ENCODE data around the gene CPB2. TPM values are rescaled to one million over a fixed set of nuclear protein-coding genes. Genes with fewer than 3 reads are reported as not detected.

Gene CPB2
- total RNA-seq, 2 donors from 2014 or later, result 0.40 TPM; not detected in 1

DNA sequence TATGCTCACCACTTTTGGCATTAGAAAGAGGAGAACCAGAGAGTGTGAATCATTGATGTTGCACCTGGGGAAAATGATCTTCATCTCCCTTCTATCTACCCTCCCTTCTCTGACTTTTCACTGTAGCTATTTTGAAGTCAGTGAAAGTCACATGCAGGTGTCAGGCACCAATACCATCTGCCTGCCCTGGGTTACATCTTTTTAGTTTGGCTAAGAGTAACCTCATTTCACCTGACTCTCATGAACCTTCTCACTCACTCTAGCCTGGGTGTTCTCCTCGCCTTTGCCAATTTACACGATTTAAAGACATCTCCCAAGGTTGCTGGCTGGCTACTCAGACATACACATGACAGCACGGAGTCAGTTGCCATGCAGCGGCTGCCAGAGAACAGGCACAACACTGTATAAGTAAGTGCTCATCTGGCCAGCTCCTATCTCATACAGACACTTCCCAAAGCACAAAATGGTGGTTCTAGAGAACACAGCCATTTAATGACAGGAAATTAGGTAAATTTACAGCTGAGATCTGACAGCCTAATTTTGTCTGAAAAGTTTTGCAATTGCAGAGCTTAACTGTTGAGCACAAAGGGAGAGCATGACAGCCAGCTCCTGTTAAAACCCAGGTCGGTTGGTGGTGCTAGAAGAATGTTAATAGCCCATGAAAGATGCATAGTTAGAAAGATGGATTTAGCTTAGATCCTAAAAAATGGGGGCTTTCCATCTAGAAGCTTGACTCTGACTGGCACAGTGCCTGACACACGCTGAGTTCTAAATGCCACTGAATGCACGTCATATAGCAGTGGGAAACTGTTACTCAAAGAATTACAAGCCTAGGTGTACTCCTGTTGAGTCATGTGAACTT lies 44.7 kb upstream of the CPB2 start:
- no peaks in the 10 kb centered on the region for H3K27me3 ChIP-seq
- H3K9me3 ChIP-seq, result no peaks in the 10 kb centered on the region
- H3K36me3 ChIP-seq, result no peaks in the 10 kb centered on the region
- no peak overlapping the region for H3K9ac ChIP-seq (ENCODE audit: low read depth in 2 of 2, low read length in 2 of 2)
- intact Hi-C loops (cut with DNase I), result no loop called here
- H3K4me3 ChIP-seq, result no peak overlapping the region
- no peak overlapping the region for H3K27ac ChIP-seq
- TF ChIP-seq, protein P1, sequence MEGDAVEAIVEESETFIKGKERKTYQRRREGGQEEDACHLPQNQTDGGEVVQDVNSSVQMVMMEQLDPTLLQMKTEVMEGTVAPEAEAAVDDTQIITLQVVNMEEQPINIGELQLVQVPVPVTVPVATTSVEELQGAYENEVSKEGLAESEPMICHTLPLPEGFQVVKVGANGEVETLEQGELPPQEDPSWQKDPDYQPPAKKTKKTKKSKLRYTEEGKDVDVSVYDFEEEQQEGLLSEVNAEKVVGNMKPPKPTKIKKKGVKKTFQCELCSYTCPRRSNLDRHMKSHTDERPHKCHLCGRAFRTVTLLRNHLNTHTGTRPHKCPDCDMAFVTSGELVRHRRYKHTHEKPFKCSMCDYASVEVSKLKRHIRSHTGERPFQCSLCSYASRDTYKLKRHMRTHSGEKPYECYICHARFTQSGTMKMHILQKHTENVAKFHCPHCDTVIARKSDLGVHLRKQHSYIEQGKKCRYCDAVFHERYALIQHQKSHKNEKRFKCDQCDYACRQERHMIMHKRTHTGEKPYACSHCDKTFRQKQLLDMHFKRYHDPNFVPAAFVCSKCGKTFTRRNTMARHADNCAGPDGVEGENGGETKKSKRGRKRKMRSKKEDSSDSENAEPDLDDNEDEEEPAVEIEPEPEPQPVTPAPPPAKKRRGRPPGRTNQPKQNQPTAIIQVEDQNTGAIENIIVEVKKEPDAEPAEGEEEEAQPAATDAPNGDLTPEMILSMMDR (IDR thresholded peaks at IDR 0.05), result no peak
- no peak for DNase-seq
- H3K4me1 ChIP-seq, result no peaks in the 10 kb centered on the region

DNA sequence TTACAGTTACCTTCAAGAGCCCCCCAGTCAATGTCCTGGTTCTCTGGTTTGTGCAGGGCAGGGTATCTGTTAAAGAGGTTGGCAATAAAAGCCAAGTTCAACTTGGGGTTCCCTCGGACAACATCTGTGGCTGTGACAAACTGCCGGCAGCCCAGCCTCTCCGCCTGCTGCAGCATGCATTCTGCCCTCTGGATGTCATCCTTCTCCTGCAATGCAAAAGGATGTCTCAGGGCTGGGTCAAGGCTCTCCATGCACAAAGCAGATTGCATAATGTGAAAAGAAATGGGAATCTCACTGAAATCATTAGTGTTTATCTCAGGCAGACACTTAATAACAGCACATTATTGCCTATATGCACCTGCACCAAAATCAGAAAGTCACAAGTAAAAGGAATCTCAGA lies 42.1 kb upstream of the CPB2 start:
- no peak overlapping the region for H3K27ac ChIP-seq
- no peak overlapping the region for H3K4me3 ChIP-seq
- intact Hi-C loops (cut with DNase I), result no loop called here
- TF ChIP-seq, protein P1 (IDR thresholded peaks at IDR 0.05), result no peak
- H3K27me3 ChIP-seq, result no peaks in the 10 kb centered on the region
- H3K36me3 ChIP-seq, result no peaks in the 10 kb centered on the region
- H3K9me3 ChIP-seq, result no peaks in the 10 kb centered on the region
- DNase-seq, result no peak
- no peaks in the 10 kb centered on the region for H3K4me1 ChIP-seq
- no peak overlapping the region for H3K9ac ChIP-seq (ENCODE audit: low read depth in 2 of 2, low read length in 2 of 2)

GRCh38 chr13:46145950-46146349 lies 41.1 kb upstream of the CPB2 start:
- TF ChIP-seq, protein P1 (IDR thresholded peaks at IDR 0.05), result no peak
- no peak overlapping the region for H3K27ac ChIP-seq
- H3K4me3 ChIP-seq, result no peak overlapping the region
- no peaks in the 10 kb centered on the region for H3K4me1 ChIP-seq
- H3K36me3 ChIP-seq, result no peaks in the 10 kb centered on the region
- no peaks in the 10 kb centered on the region for H3K9me3 ChIP-seq
- H3K9ac ChIP-seq (ENCODE audit: low read depth in 2 of 2, low read length in 2 of 2), result no peak overlapping the region
- H3K27me3 ChIP-seq, result no peaks in the 10 kb centered on the region
- DNase-seq, result no peak
- intact Hi-C loops (cut with DNase I), result no loop called here

DNA sequence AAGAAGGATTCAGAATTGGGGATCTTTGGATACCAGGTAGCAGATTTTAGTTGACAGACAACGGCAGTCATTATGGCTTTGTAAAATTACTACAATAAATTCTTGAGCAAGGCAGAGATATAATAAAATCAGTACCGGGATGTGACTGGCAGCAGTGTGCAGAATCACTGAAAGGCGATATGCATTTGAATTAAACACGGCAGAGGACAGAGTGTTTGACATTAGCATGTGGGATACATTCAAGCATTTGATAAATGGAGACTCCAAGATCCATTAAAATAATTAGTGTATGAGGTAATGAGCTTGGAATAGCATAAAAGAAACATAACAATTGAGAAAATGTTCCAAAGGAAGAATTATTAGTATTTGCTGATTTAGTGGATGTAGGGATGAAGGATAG lies 40.3 kb upstream of the CPB2 start:
- no peak for DNase-seq
- intact Hi-C loops (cut with DNase I), result no loop called here
- no peak overlapping the region for H3K27ac ChIP-seq
- TF ChIP-seq, protein P1 (IDR thresholded peaks at IDR 0.05), result no peak
- no peaks in the 10 kb centered on the region for H3K27me3 ChIP-seq
- no peaks in the 10 kb centered on the region for H3K9me3 ChIP-seq
- H3K4me3 ChIP-seq, result no peak overlapping the region
- no peaks in the 10 kb centered on the region for H3K4me1 ChIP-seq
- no peaks in the 10 kb centered on the region for H3K36me3 ChIP-seq
- no peak overlapping the region for H3K9ac ChIP-seq (ENCODE audit: low read depth in 2 of 2, low read length in 2 of 2)

DNA sequence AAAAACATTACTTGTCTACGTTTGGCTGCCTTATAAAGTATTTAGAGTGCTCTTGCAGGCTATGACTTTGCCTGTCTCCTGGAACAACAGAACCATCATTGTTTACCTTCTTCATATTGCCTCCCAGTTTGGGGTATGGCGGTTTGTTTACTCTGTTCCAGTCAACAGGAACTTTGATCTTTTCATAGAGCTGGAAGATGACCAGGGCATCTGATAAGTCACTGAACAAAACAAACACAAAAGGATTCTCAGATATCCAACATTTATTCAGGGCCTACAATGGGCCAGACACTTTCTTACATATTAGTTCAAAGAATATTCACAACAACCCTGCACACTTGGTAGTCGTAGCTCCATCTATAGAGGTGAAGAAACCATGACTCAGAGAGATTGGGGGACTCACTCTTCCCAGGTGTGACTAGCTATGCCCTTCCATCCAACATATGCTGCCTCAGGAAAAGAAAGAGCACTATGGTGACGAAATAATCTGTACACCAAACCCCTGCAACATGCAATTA lies 38.4 kb upstream of the CPB2 start:
- Histone ChIP-seq H3K4me1 (no peaks in the 10 kb centered on the region), H3K27me3 (no peaks in the 10 kb centered on the region), H3K36me3 (no peaks in the 10 kb centered on the region), H3K9ac (ENCODE audit: low read depth in 2 of 2, low read length in 2 of 2) (no peak overlapping the region), H3K4me3 (no peak overlapping the region), H3K27ac (no peak overlapping the region), H3K9me3 (no peaks in the 10 kb centered on the region)
- TF ChIP-seq, protein P1 (IDR thresholded peaks at IDR 0.05), result no peak
- intact Hi-C loops (cut with DNase I), result no loop called here
- no peak for DNase-seq
